T1000 (cell line): ENCODE results near the gene EYA2.
A peak's percentile ranks its signal among the peaks of the same experiment; 100 is the strongest.

Source experiments
- DNase-seq: peaks from one replicate; lab custom pipeline; 2025; ENCODE audit warnings: mixed read lengths; lab: John Stamatoyannopoulos, UW

The EYA2 gene

DNA sequence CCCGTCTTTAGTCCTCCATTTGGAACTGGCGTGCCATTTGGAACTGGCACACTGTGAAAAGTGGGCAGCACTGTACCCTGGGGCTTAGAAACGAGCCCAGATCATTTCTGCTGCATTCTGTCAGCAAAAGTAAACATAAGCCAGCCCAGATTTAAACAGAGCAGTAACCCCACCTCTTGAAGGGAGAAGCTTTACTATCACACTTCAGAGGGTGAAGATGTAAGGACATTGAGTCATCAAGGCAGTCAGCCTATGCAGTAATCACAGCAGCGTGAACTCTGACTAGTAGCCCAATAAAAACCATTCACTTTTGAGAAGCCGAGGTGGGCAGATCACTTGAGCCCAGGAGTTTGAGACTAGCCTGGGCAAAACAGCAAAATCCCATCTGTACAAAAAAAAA lies 216.9 kb downstream of the EYA2 start:
- no peak for DNase-seq

DNA sequence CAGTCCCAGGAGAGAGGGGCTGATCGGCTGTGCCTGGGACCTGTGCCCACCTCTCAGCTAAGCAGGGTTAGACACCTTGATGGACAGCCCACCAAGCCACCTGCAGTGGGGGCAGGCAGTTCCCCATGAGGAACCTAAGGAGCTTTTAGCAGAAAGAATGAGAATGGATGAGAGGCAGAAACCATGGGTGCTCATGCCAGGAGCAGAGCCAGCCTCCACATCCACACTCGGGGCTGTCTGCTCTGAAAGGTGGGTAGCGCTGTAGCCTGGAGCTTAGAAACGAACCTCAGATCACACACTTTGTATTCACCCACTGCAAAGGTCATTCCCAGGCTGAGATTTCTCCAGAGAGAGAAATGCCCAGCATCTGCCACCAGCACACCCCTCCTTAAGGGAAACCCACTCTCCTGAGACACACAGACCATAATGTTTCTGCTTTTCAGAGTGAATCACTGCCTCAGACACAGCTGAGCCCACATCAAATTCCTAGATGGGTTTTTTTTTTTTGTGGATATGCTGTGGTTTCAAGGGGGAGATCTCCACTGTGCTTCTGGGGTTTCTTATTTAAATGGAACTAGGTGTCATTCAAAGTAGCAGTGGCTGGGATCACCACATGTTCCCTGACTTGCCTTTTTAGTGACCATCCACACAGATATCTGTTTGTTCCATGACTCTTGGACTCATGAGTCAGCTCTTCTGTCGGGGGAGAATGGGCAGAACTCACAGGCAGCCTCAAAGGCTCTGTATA lies 218.9 kb downstream of the EYA2 start:
- no peak for DNase-seq

DNA sequence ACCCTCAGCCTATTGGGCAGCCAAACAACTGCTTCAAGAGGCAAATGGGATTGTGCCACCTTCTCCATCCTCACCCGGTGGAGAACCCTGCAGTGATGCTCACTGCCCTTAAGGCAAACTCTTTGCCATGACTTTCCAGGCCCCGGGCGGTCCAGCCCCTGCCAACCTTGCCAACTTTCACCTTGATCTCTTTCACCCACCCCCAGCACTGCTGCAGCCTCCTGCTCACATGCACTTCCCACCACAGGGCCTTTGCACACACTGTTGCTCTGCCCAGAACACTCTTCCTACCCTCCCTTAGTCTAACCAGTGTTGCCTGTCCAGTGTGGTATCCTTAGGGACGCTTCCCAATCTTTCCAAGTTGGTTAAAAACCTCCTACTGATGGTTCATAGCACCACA lies 221.1 kb downstream of the EYA2 start:
- DNase-seq, result no peak

DNA sequence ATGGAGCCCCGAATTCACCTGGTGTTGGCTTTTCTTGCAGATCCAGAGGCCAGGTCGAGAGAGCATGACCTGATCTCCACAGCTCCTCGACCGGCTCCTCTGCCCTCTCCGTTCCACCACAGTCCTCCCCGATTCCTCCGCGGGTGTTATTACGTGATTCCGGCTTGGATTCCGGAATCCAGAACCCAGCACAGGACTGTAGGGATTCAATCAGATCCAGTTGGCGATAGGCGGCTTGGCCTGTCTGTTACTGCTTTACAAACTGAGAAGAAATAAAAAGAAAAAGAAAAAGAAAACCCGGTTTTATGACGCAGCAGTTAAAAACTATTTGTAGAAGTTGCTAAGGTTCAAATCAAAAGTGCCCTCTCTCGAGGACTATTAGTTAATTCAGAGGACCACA lies 222.7 kb downstream of the EYA2 start:
- no peak for DNase-seq

DNA sequence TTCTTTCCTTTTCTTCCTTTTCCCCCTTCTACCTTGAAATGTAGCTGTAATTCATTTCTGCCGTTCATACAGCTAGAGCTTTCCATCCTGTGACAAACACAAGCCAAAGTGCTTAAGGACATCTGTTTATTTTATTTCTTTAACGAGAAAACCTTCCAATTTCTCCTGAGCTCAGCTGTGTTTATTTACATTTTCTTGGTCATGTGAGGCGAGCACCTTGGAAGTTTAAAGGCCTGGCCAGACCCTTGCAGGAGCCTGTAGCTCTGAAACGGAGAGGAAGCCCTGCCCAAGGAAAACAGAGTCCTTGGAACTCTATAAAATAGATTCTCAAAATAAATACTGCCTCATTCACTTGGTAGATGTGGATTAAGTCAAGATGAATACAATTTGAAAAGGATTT lies 223.1 kb downstream of the EYA2 start:
- DNase-seq, result no peak

DNA sequence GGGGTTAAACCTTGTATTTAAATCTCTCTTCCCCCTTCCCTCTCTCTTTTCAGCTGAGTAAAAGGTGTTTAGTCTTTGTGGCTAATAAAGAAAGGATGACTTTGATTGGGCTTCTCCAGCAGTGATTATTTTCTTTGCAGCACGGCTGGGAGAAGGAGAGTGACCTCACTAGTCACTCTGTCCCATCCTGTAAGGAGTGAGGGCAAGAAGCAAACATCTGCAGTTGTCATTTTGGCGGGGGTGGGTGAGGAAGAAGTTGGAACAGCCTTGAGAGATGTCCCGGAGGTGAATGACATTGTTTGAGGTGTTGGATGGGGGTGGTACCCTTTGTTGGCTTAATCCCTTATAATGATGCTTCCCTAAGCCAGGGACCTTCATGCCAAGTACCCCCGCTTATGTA lies 223.6 kb downstream of the EYA2 start:
- no peak for DNase-seq

DNA sequence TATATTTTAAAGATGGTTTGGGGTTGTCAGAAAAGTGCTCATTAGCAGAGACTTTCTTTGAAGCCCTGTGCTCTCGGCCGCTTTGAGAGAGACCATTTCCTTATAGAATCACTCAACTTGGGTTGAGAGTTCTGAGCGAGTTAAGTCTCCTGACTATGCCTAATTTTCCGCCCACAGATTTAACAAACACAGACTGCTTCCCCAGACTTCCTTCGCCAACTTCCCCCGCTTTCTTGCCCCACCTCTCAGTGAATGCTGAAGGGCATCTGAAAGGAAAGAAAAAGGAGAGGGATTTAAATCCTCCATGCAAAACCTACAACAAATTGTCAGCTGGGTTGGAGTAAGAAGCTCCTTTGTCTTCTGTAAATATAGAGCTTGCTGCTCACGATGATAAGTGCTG lies 224.0 kb downstream of the EYA2 start:
- no peak for DNase-seq

DNA sequence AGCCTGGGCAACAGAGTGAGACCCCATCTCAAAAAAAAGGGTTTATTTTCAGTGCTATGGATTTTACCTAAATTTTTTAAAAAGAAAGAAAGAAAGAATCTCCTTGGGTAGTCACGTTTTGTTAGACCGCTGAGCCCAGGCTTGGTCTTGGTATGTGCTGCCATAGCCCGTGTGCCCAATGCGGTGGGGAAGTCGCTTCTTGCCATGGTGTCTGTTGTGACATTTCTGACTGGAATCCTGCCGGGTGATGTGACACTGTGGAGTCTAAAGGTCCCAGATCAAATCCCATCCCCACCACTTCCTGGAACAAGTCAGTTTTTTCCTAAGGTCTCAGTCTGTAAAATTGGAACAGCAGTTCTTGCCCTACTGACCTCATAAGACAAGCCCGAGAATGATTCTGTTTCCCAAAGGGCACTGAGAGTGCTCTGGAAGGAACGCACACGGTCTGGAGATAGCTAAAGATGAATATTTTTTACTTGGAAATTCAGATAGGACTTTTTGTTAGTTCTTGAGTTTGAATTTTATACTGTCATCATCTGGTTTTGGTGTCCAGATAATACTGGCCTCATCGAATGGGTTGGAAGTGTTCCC lies 225.8 kb downstream of the EYA2 start:
- DNase-seq, result no peak

DNA sequence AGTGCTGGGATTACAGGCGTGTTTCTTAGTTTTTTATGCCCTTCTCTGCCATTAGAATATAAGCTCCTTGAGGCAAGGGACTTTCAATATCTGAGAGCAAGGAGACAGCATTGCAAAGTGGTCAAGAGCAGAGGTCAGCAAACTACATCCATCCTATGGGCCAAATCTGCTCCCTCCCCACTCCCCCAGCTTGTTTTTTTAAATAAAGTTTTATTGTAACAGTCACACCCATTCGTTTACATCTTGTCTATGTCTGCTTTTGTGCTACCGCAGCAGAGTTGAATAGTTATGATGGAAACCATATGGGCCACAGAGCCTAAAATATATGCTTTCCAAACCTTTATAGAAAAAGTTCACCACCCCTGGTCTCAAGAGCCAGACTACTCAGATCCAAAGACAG lies 227.9 kb downstream of the EYA2 start:
- DNase-seq, result no peak

DNA sequence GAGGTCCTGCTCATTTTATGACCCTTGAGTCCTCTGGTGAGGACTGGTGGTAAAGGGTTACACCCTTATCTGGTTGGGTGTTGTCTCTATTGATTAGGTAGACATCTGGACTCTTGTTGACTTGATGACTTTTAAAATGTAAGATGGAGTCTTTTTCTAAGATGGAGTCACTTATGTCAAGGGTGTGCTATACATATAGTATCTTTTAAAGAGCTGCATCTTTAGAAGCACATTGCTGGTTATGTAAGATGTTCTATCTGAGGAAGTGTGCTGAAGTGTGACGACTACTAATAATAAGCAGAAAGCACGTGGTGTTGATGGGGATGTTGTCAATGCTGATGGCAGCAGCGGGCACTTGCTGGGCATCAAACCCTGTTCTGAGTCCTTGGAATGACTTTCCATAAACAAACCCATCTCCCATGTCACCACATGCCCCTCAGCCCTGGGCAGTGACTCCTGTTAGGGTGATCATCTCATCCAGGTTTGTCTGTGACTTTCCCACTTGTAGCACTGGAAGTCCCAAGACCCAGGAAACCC lies 229.6 kb downstream of the EYA2 start:
- no peak for DNase-seq

DNA sequence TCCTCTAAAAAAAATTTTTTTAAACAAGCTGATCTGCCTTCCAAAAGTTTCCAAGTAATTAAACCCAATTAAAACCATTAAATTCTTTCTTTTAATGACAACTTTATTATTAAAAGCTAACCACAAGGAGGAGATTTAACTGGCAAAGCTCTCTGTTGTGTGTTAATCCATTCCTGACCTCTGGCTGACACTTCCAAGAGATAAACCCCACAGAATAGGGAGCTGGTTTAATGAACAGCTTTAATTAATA lies 230.8 kb downstream of the EYA2 start:
- DNase-seq, result no peak

DNA sequence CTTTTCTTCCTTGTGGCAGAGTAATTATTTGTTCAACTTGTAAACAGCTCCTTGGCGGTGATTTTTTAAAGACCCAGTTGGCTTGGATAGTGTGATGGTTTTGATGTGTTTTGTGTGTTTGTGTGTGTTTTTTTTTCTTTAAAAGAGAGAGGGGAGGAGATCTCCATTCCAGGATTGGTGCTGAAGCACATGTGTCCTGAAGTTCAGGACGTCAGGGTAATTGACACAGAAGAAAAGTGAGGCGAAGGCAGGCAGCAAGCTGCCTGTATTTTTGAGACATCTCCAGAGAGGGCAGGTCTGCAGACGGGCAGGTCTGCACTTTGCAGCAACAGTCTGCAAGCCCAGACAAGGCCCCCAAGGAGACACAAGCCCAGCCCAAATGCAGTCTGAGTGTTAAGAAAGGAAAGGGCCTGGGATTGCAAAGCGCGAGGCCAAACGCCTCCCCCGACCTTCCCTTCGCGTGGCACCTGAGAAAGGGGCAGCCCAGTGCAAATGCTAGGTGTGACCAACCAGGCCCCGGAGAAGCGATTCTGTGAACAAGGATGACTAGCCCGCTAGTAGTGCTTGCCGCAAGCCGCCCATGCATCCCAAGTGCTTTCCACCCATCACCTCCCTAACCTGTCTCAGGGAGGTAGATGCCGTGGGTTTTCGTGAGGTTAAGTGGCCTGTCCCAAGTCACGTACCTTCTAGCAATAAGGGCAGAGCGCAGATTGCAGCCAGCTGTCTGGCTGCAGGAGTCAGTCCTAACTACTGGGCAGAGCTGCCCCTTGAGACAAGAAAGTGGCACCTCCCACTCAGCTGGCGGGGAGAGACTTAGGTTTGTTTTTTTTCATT lies 231.3 kb downstream of the EYA2 start:
- no peak for DNase-seq

DNA sequence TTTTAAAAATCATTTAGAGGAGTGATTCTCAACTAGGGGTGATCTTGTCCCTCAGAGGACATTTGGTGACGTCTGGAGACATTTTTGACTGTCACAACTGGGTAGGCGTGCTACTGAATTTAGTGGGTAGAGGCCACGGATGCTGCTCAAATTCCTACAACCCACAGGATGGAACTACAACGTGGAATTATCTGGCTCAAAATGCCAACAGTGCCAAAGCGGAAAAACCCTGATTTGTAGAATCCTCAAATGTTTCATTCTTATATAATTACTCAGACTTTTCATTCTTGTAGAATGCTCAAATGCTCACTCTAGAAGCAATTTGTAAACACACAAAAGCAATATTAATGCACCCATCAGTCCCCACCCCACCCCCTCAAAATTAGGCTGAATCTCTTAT lies 232.1 kb downstream of the EYA2 start:
- no peak for DNase-seq

DNA sequence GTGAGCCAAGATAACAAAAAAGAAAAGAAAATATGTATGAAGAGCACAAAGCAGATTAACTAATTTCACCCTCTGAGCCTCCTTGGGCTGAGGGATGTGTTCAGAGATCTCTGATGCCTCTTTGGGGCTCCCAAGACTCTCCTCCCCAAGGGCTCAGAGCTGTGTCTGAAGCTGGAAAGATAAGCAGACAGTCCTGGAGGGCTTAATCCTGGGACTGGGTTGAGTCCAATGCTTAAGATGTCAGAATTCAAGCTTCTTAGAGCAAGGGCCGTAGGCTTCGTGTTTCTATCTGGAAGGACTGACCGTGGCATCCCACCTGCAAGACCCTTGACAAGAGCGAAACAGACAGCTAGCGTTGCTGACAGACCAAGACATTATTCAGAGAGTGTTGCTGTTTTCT lies 232.9 kb downstream of the EYA2 start:
- no peak for DNase-seq

DNA sequence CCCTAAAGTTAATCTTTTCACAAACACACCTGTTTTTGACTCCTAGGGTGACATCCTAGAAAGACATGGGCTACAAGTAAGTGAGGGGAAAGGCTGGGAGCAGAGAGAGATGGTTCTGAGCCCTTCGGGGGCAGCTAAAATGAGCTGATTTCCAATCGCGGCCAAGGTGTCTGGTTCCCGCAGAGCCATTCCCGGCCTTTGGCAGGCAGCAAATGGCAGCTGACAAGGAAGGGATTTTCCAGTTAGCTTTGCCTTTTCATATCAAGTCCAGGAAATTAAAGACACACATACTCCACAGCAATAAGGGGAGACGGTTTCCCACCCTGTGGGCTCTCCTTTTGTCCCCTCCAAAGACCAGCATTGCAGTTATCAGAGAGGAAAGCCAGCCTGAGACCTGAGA lies 233.4 kb downstream of the EYA2 start:
- no peak for DNase-seq

DNA sequence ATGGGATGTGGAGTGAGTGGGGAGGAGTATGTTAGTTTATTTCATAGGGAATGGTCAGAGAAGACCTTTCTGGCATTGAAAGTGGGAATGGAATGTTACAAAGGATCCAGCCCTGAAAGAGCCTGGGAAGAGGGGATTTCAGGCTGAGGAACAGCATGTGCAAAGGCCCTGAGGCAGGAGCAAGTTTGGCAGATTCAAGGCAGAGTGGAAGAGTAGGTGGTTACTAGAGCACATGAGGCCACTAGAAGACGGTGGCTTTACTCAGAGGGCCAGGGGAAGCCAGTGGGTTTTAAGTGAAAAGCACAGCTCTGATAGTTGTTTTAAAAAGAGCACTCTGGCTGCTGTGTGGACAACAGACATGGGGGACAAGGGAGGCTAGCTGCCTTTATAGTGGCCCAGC lies 234.7 kb downstream of the EYA2 start:
- DNase-seq, result no peak

DNA sequence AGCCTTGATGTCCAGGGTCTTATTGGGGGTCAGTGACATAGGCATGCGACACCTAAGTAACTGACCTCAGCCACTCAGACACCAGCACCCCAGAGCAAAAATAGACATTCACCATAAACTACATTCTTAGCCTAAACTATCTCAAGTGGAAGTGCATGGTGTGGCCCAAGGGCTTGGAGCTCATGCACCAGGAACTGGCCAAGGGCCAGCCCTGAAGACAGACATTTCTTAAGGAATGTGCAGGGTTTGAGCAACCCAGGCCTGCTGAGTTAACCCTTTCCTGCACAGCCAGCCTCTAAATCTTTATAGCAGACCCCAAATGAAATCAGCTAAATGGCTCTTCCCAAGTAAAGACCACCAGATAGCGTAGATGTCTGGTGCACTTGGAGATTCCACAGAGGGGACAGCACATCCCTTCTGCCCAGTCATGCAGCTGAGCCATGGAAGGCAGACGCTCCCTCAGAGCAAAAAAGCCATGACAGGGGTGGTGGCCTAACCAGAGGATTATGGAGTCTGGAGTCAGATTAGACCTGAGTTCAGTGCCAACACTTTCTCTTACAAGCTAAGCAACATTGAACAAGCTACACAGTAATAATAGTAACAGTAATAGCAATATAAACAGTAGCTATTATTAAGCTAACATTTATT lies 239.3 kb downstream of the EYA2 start:
- peak; percentile 53 for DNase-seq

DNA sequence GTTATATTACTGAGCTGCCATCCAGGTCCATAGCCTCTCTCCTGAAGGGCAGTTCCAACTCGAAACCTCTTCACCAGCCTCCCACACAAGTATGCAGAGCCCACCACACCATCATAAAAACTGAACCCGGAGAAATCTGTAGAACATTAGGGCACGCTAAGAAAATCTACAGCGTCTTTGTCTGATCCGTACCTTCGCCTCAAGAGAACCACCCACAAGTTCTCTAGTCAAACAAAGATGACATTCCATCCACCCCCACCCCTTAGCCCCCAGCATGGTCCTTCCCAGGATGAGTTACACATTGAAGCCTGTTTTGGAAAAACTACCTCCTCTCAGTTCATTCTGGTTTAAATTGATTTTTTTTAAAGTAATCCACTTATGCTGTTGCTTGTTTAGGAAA lies 242.1 kb downstream of the EYA2 start:
- no peak for DNase-seq

DNA sequence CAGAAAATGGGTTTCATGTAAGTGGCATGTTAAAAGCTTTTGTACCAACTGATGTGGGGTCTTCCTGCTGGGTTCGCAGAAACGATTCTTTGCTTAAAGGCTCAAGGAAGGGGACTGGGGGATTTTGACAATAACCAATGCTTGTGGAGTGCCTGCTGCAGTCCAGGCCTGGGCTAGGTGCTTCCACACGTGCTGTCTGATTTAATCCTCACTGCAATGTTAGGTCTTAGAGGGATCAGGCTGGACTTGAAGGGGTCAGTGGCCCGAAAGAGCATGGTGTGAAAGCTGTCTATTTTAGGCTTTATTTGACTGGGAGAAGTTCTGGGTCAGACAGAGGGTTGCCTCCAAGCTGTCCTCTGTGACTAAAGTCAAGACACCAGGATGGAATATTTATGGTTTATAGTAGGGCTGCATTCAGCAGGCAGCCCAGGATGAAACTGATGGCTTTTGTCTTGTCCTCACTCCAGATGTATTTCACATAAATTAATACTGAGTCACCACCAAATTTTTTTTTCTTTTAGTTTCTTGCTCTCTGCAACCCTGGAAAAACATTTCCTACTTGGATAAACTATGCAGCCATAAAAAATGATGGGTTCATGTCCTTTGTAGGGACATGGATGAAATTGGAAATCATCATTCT lies 242.7 kb downstream of the EYA2 start:
- DNase-seq, result no peak

DNA sequence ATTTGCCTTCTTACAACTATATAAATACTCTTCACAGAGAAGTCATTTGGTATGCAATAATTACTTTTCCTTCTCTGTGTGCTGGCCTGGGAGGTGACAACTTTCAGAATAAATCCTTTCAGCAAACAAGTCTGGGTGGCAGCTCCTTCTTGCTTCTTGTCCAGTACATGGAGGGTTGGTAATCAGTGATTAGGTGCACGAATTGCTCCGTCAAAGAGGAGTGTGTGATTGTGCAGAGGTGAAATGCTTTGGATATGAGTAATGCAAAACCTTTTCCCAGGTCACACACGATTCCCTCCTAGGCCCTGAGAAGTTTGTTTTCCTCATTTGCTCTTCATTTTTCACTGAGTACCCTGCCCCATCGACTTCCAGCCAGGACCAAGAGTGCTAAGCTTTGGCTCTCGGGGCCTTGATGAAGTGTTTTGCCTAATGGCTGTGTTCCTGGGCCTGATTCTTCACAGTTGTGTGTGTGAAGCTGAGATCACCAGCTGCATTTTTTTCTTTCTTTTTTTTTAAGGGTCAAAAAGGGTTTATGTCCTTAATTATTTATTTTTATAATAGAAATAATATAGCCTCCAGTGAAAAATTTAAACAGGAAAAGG lies 245.4 kb downstream of the EYA2 start:
- DNase-seq, result no peak

DNA sequence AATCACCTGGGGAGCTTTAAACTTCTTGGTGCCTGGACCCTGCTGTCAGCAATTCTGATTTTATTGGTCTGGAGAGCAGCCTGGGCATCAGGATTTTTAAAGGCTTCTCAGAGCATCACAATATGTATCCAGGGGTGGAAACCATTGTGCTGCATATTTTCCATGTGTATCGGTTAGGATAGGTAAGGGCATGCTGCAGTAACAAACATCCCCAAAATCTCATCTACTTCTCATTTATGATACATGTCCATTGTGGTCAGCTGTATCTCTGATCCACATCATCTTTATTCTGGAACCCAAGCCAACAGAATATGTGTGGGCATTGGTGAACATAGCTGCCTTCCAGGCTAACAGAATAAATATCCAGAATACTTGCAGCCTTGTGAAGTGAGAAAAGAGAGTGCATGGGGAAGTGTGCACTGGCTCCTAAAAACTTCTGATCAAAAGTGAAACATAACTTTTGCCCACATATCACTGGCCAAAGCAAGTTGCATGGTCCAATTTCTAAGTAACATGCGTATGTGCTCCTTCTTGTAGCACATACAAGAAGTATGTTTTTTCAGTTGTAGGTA lies 246.8 kb downstream of the EYA2 start:
- no peak for DNase-seq
